ENCODE measurements around the gene GNB1.

The GNB1 gene

GRCh38 chr1:1826356-1827088 lies 64.4 kb downstream of the GNB1 start:
- Histone ChIP-seq H3K27ac (no peak overlapping the region), H3K4me3 (no peak overlapping the region)
- TF ChIP-seq CTCF (IDR thresholded peaks at IDR 0.05): no peak
- no peak for DNase-seq (ENCODE audit: low spot score)

- no peak for DNase-seq (ENCODE audit: low spot score)
- TF ChIP-seq CTCF (IDR thresholded peaks at IDR 0.05): no peak
Observed at GRCh38 chr1:1825217-1825616, 65.7 kb downstream of the GNB1 start.

GRCh38 chr1:1819762-1820161 lies 71.1 kb downstream of the GNB1 start:
- TF ChIP-seq CTCF (IDR thresholded peaks at IDR 0.05): no peak
- DNase-seq (ENCODE audit: low spot score): no peak
- Histone ChIP-seq H3K27ac (no peak overlapping the region), H3K4me3 (no peak overlapping the region)

More at GRCh38 chr1:1825217-1825616, 65.7 kb downstream of the GNB1 start:
- no peak overlapping the region for H3K27ac ChIP-seq
- no peak overlapping the region for H3K4me3 ChIP-seq

- no peak for DNase-seq (ENCODE audit: low spot score)
- Histone ChIP-seq H3K4me3 (no peak overlapping the region), H3K27ac (no peak overlapping the region)
- TF ChIP-seq CTCF (IDR thresholded peaks at IDR 0.05): no peak
Observed at GRCh38 chr1:1817221-1817620, 73.7 kb downstream of the GNB1 start.

GRCh38 chr1:1815606-1816281 lies 75.1 kb downstream of the GNB1 start:
- Histone ChIP-seq H3K27ac (no peak overlapping the region), H3K4me3 (no peak overlapping the region)
- TF ChIP-seq CTCF (IDR thresholded peaks at IDR 0.05): no peak
- DNase-seq (ENCODE audit: low spot score): no peak

GRCh38 chr1:1809489-1809888 lies 81.4 kb downstream of the GNB1 start:
- no peak overlapping the region for H3K27ac ChIP-seq
- no peak overlapping the region for H3K4me3 ChIP-seq
- no peak for DNase-seq (ENCODE audit: low spot score)
- no peak for TF ChIP-seq CTCF (IDR thresholded peaks at IDR 0.05)

- no peak for TF ChIP-seq CTCF (IDR thresholded peaks at IDR 0.05)
- DNase-seq (ENCODE audit: low spot score): no peak
- no peak overlapping the region for H3K4me3 ChIP-seq
- H3K27ac ChIP-seq: no peak overlapping the region
Observed at GRCh38 chr1:1808206-1808605, 82.7 kb downstream of the GNB1 start.
